ENCODE results near the gene HTT.

HTT gene

GRCh38 chr4:3029464-3029863, 45.0 kb upstream of the HTT start:
- TF ChIP-seq CTCF (IDR thresholded peaks at IDR 0.05; ENCODE audit: low read length) (no peak), EZH2phosphoT487 (IDR thresholded peaks at IDR 0.05; ENCODE audit: low read length) (no peak), EZH2 (optimal IDR thresholded peaks at IDR 0.05; ENCODE audit: low read depth, low read length) (no peak)
- no peak overlapping the region for H3K4me2 ChIP-seq (ENCODE audit: low read depth, low read length)
- H3K79me2 ChIP-seq (ENCODE audit: low read length): no peaks in the 10 kb centered on the region
- no peak for DNase-seq
- H3F3A ChIP-seq (ENCODE audit: insufficient read depth, low read length): no peaks in the 10 kb centered on the region
- no peak overlapping the region for H3K4me3 ChIP-seq (ENCODE audit: low read length)
- no peak overlapping the region for H3K27ac ChIP-seq (ENCODE audit: low read length)
- no peaks in the 10 kb centered on the region for H3K36me3 ChIP-seq (replicated peaks; ENCODE audit: insufficient read depth, low read length)
- H3K9ac ChIP-seq (ENCODE audit: low read length): no peak overlapping the region
- H2AFZ ChIP-seq (ENCODE audit: low read length): no peak overlapping the region
- H4K20me1 ChIP-seq (ENCODE audit: insufficient read depth, low read length): no peaks in the 10 kb centered on the region
- H3K9me3 ChIP-seq (replicated peaks; ENCODE audit: insufficient read depth, low read length): no peaks in the 10 kb centered on the region
- H3K27me3 ChIP-seq (replicated peaks; ENCODE audit: insufficient read depth, low read length): no peaks in the 10 kb centered on the region
- no peaks in the 10 kb centered on the region for H3K9me2 ChIP-seq (replicated peaks; ENCODE audit: insufficient read depth, low read length)
- no peaks in the 10 kb centered on the region for H3K4me1 ChIP-seq (ENCODE audit: low read length)

GRCh38 chr4:3030566-3031356, 43.7 kb upstream of the HTT start:
- no peaks in the 10 kb centered on the region for H3K79me2 ChIP-seq (ENCODE audit: low read length)
- no peaks in the 10 kb centered on the region for H3K36me3 ChIP-seq (replicated peaks; ENCODE audit: insufficient read depth, low read length)
- H3K9me3 ChIP-seq (replicated peaks; ENCODE audit: insufficient read depth, low read length): no peaks in the 10 kb centered on the region
- H3K9me2 ChIP-seq (replicated peaks; ENCODE audit: insufficient read depth, low read length): no peaks in the 10 kb centered on the region
- H2AFZ ChIP-seq (ENCODE audit: low read length): no peak overlapping the region
- DNase-seq: no peak
- H3K4me2 ChIP-seq (ENCODE audit: low read depth, low read length): no peak overlapping the region
- no peaks in the 10 kb centered on the region for H3F3A ChIP-seq (ENCODE audit: insufficient read depth, low read length)
- H3K9ac ChIP-seq (ENCODE audit: low read length): no peak overlapping the region
- H3K4me3 ChIP-seq (ENCODE audit: low read length): no peak overlapping the region
- H3K27ac ChIP-seq (ENCODE audit: low read length): no peak overlapping the region
- no peaks in the 10 kb centered on the region for H3K4me1 ChIP-seq (ENCODE audit: low read length)
- H4K20me1 ChIP-seq (ENCODE audit: insufficient read depth, low read length): no peaks in the 10 kb centered on the region
- TF ChIP-seq EZH2phosphoT487 (IDR thresholded peaks at IDR 0.05; ENCODE audit: low read length): no peak
- no peak for TF ChIP-seq EZH2 (optimal IDR thresholded peaks at IDR 0.05; ENCODE audit: low read depth, low read length)
- TF ChIP-seq CTCF (IDR thresholded peaks at IDR 0.05; ENCODE audit: low read length): no peak
- 0 out of 2 replicates have a peak, but pooled peaks cover 1% of the 10 kb centered on the region for H3K27me3 ChIP-seq (replicated peaks; ENCODE audit: insufficient read depth, low read length)

- H3K79me2 ChIP-seq (ENCODE audit: low read length): no peaks in the 10 kb centered on the region
- DNase-seq: no peak
- no peak overlapping the region for H3K9ac ChIP-seq (ENCODE audit: low read length)
- H3F3A ChIP-seq (ENCODE audit: insufficient read depth, low read length): no peaks in the 10 kb centered on the region
- H3K9me3 ChIP-seq (replicated peaks; ENCODE audit: insufficient read depth, low read length): no peaks in the 10 kb centered on the region
- no peak overlapping the region for H3K27ac ChIP-seq (ENCODE audit: low read length)
- H2AFZ ChIP-seq (ENCODE audit: low read length): no peak overlapping the region
- H3K4me2 ChIP-seq (ENCODE audit: low read depth, low read length): no peak overlapping the region
- no peaks in the 10 kb centered on the region for H4K20me1 ChIP-seq (ENCODE audit: insufficient read depth, low read length)
- peaks cover 9% of the 10 kb centered on the region; the same call in 1 of the 2 replicates for H3K27me3 ChIP-seq (replicated peaks; ENCODE audit: insufficient read depth, low read length)
- TF ChIP-seq EZH2 (optimal IDR thresholded peaks at IDR 0.05; ENCODE audit: low read depth, low read length) (no peak), EZH2phosphoT487 (IDR thresholded peaks at IDR 0.05; ENCODE audit: low read length) (no peak), CTCF (IDR thresholded peaks at IDR 0.05; ENCODE audit: low read length) (no peak)
- H3K4me1 ChIP-seq (ENCODE audit: low read length): no peaks in the 10 kb centered on the region
- no peaks in the 10 kb centered on the region for H3K9me2 ChIP-seq (replicated peaks; ENCODE audit: insufficient read depth, low read length)
- no peak overlapping the region for H3K4me3 ChIP-seq (ENCODE audit: low read length)
- H3K36me3 ChIP-seq (replicated peaks; ENCODE audit: insufficient read depth, low read length): no peaks in the 10 kb centered on the region
These were observed 43.0 kb upstream of the HTT start for GRCh38 chr4:3031357-3032082.
